HG03354 (cell line): ENCODE data around the gene MAP7D1.
A peak's percentile ranks its signal among the peaks of the same experiment; 100 is the strongest.

ENCODE experiments used
- ATAC-seq: cut with Tn5 transposase; IDR thresholded peaks from one replicate; pipeline ENCODE4 v1.9.1; 2021; ENCODE audit warnings: mild to moderate bottlenecking; ENCODE audit not compliant: unreplicated experiment, poor library complexity, severe bottlenecking

The MAP7D1 gene

GRCh38 chr1:36126005-36126716 is 29.8 kb upstream of the MAP7D1 start:
- no peak for ATAC-seq

- no peak for ATAC-seq
Measured at GRCh38 chr1:36126797-36127500, 29.0 kb upstream of the MAP7D1 start.

DNA sequence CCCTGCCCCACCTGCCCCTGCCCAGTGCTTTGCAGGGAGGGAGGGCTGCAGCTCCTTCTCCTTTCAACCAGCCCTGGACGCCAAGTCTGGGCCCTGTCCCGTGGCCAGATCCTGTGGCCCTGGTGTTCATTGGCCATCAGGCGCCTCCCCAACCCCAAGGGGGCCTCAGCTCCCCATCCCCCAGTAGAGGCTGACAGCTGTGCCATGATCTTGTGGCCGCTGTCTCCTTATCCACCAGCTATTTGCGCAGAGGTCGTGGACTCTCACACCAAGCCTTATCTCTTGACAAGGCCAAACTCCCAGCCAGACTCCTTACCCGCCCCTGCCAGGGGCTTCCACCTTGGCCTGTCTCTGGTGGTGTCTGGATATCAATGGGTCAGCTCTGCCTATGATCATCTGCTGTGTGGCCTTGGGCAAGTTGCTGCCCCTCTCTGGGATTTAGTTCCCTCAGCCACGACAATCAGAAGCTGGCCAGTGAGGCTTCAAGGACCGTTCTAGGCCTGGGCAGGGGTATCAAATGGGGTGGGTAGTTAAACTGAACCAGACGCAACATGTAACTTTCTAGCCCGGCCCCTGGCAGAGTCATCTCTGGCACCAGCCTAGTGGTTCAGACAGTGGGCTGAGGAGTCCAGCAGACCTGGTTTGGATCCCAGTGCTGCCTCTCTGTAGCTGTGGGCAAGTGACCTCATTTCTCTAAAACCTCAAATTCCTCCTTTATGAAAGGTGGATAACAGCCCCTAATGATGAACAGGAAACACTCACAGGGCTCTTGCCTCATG is 27.6 kb upstream of the MAP7D1 start:
- no peak for ATAC-seq

GRCh38 chr1:36128905-36129206 is 27.1 kb upstream of the MAP7D1 start:
- no peak for ATAC-seq

- ATAC-seq: no peak
Measured at GRCh38 chr1:36132029-36132428, 23.9 kb upstream of the MAP7D1 start.

DNA sequence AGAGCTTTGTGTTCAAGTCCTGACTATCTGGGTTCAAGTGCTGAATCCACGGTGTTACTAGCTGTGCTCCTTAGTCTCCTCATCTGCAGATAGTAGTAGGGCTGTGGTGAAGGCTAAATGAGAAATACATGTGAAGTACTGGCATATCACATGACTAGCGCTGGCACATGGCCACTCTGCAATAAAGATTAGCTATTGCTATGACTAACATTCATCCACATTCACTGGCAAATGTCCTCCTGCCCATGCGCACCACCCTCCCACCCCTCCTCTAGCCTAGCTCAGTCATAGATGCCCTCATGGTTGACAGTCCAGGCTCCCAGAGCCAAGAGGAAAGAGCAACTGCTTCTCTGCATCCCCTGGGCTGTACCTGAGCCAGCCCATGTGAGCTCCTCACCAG is 22.5 kb upstream of the MAP7D1 start:
- no peak for ATAC-seq

DNA sequence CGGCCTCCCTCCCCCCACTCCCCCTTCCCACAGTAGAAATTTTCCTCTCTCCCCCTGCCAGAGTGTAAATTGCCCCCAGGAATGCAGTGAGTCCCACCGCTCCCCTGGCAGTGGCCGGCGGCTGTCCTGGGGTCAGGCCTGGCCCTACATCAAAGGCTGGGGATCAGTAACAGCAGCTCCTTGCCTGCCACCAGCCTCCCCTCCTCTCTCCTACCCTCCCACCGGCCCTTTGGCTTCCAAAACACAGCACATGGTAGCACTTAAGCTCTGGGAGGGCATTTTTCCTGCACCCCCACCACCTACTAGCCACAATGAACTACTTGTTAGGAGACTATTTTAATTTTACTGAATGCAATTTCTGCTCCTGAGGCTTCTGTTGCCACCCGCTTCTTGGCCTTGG is 21.9 kb upstream of the MAP7D1 start:
- ATAC-seq: no peak

GRCh38 chr1:36134505-36135329 is 21.2 kb upstream of the MAP7D1 start:
- no peak for ATAC-seq

DNA sequence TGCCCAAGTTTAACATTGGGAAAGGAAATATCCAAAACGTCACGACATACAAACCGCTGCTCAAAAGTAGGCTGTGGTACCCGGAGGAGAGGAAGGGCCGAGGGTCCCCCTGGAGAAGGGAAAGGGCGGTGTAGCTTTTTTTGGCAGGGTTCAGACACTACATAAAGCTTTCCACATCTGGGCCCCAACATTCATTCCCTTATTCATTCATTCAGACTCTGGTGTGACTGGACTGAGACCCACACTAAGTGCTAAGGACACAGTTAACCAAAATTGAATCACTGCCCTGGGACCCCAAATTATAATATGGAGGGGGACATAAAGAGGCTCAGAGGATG is 20.7 kb upstream of the MAP7D1 start:
- ATAC-seq: no peak

DNA sequence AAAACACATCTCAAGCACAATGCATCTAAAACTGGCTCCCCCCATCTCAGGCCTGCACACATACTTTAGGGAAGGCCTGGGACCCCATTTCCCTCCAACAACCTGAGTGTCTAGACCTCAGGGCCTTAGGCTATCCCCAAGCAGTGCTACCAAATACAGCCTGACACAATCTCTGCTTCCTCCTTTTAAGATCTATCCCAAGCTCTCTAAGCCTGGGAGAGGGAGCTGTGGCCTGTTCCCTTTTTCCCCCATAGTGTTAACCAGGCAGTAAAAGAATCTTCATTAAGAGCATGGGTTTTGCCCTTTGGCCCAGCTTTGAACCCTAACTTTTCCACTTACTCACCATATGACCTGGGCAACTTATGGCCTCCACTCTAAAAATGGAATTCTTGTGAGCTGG is 20.2 kb upstream of the MAP7D1 start:
- ATAC-seq: no peak

DNA sequence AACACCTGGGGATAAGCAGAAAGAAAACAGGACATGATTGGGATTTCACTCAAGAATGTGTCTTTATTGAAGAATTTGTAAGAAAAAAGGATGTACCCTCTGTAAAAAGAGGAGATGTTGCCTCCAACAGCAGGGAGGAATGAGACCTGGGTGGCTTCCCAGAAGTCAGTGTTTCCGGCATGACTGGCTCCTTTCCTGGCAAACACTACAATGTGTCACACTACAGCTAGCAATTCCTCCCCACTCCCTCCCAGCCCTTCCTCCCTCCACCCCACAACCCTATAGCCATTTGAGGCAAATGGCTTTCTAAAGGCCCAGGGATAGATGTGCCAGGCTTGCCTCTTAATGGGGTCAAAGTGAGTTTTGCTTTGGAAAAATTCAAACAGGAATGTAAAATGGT is 19.4 kb upstream of the MAP7D1 start:
- no peak for ATAC-seq

DNA sequence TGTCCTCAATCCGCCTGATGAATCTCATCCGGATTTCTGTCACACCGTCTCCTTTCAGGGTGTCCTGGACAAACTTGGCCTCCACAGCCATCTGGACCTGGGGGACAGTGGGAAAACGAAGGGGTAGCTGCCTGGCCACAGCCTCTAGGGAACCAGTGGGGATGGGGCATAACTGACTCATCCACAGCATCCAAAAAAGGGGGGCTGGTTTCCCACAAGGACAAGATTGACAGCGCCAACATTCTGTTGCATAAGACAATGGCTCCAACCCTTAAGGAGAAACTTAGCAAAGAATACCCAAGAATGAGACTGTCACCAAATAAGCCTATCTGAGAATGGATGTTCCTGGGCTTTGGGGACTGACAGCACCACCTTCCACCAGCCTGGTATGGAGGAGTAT is 18.7 kb upstream of the MAP7D1 start:
- ATAC-seq: no peak

DNA sequence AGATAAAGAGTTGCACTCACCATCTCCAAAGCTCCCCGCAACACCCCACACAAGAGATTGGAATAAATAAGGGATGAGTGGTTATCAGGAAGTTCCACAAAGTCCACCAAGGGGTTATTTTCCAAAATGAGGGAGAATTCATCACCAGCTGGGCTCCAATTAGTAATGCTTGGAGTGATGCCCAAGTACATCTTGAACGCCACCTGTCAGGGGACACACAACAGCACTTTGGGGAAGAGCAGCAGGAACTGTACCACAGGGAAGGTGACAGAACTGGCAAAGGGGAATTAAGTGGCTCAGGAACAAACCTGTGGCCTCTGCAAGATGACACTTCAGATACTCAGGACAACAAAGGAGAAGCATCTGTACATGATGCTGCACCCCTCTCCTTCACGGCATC is 18.2 kb upstream of the MAP7D1 start:
- ATAC-seq: no peak

DNA sequence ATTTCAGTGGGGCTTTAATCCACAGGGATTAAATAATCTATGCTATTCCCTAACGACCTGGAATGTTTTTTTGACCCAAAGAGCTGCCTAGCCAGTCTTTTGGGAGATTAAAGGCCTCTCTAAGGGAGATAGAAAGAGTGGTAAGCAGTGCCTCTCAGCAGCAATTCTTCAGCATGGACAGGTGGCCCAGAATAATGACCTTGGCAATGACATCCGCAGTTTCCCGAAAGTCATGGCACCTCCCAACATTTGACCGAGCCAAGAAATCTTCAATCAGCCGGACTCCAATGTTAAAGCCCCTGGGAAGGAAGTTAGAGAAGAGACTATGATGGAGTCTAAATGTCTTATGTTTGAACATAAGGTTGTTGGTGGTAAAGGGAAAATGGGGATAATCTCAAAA is 16.4 kb upstream of the MAP7D1 start:
- ATAC-seq: no peak

- no peak for ATAC-seq
Measured at GRCh38 chr1:36142121-36142520, 13.8 kb upstream of the MAP7D1 start.

DNA sequence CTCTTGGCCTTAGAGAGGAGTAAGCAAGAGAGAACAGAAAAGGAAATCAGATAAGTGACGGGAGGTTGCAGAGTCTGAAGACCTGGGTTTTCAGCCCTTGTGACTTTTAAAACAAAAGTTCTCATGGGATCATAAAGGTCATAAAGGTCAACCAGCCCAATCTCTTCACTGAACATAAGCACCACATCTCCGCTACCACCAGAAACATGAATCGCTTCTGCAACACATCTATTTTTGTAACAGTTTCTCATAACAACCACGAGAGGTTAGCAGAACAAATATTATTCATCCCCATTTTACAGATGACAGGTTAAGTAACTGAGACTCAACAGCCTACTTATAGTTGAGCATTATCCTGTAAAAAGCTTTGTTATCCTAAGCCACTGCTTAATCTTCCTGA is 12.5 kb upstream of the MAP7D1 start:
- ATAC-seq: peak; percentile 44

DNA sequence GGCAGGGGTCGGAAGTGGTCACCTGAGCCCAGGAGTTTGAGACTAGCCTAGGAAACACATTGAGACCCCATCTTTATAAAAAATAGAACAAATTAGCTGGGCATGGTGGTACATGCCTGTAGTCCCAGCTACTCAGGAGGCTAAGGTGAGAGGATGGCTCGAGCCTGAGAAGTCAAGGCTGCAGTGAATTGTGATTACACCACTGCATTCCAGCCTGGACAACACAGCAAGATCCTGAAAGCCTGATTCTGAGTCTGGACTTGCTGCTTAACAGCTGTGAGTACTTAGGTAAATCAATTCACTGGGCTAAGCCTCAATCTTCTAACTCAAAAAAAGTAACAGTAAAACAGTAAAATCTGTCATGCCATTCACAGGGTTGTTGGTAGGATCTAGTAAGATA is 11.5 kb upstream of the MAP7D1 start:
- ATAC-seq: no peak

DNA sequence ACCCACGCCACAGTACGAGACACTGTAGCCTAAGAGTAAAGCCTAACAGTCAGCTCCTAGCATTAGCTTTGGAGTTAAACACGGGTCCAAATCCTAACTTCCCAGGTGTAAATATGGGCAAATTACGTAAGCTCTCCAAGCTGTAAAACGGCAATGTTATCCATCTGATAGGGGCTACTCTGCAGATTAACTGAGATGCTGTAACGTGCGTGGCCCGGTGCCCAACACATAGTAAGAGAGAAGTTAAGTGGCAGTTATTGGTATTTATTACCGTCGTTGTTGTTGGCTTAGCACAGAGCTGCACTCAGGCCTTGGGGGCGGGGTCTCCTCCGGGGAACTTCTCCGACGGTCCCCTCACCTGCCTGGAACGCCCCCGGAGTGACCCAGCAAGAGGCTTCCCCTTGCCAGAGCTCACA is 7.1 kb upstream of the MAP7D1 start:
- no peak for ATAC-seq

DNA sequence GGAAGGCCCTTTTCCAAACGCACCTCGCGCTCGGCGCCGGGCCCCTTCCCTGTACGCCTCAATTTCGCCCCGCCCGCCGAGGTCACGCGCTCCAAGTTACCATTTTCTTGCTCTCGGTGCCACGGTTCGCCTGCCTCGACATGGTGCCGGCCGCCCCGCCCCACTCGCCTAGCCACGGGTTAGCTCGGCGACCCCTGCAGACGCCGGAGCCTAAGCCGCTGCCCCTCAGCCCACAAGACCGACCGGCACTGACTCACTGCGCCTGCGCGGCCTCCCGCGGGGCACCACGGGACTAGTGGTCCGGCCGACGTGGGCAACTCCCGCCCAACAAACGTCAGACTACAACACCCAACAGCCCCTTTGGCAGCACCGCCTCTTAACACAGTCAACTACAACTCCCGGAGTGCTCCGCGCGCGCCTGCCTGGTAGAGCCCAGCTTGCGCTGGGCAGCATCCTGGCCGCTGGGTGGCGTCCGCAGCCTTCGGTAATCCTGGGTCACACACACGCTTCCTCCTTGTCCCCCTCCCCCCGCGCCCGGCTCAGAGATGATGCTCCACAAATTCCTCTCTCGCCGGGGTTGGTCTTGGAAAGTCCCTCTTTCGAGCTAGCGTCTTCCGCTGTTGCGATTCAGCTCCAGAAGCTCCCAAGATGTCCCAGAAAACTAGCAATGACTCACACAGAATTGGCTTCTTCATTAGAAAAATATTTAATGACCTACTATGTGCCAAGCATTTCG is 6.6 kb upstream of the MAP7D1 start, which contains the start of gene TRAPPC3:
TSS of gene TRAPPC3 (minus strand) at position 250 of the 736 bp plus-strand sequence. CDS start at position 142, 108 bp downstream.
- peak; percentile 89 for ATAC-seq

DNA sequence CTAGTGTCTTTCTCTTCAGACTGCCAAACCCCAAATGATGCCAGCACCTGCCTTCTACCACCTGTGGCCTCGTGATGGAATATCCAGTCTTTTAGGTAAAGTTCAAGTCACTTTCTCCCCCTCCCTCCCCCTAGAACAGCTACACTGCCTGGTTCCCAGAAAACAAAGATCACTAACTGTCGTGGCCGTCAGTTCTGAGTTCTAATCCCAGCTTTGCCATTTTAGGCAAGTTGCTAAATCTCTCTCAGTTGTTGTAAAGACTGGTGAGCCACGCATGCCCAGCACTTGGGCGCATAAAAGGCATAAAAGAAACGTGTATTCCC is 6.0 kb upstream of the MAP7D1 start:
- ATAC-seq: no peak
